Smooth muscle cell (in vitro differentiated cells): ENCODE data around the gene GNAS. TPM values are rescaled to one million over a fixed set of nuclear protein-coding genes. Genes with fewer than 3 reads are reported as not detected.

Source experiments
- DNase-seq: peaks from one replicate; lab custom pipeline; 2025; ENCODE audit not compliant: unreplicated experiment; lab: John Stamatoyannopoulos, UW
- H2AFZ ChIP-seq: fragments of 200-600 bp; sonication (generic); 2 replicates; pipeline ENCODE4 v1.6.0; 2016; ENCODE audit warnings: antibody characterized with exemption, low read depth, mild to moderate bottlenecking
- H3F3A ChIP-seq: fragments of 200-600 bp; sonication (generic); 2 replicates; pipeline ENCODE4 v1.6.0; 2017; ENCODE audit warnings: antibody characterized with exemption, low read depth
- H3K27ac ChIP-seq: fragments of 200-600 bp; sonication (generic); 2 replicates; pipeline ENCODE4 v1.5.1; 2016; ENCODE audit warnings: low read depth, mild to moderate bottlenecking
- H3K27me3 ChIP-seq: fragments of 200-600 bp; sonication (generic); 2 replicates; pipeline ENCODE4 v1.6.1; 2016; ENCODE audit warnings: low read depth, mild to moderate bottlenecking
- H3K36me3 ChIP-seq: fragments of 200-600 bp; sonication (generic); 2 replicates; pipeline ENCODE4 v1.5.1; 2016; ENCODE audit warnings: low read depth
- H3K4me1 ChIP-seq: fragments of 200-600 bp; sonication (generic); 2 replicates; pipeline ENCODE4 v1.5.1; 2016; ENCODE audit warnings: low read depth
- H3K4me2 ChIP-seq: fragments of 200-600 bp; sonication (generic); 2 replicates; pipeline ENCODE4 v1.6.0; 2016; ENCODE audit warnings: mild to moderate bottlenecking
- H3K4me3 ChIP-seq: fragments of 200-600 bp; sonication (generic); 2 replicates; pipeline ENCODE4 v1.5.1; 2016; ENCODE audit warnings: mild to moderate bottlenecking
- H3K79me2 ChIP-seq: fragments of 200-600 bp; sonication (generic); 2 replicates; pipeline ENCODE4 v1.6.0; 2016; ENCODE audit warnings: low read depth, mild to moderate bottlenecking
- H3K9ac ChIP-seq: fragments of 200-600 bp; sonication (generic); 2 replicates; pipeline ENCODE4 v1.6.0; 2016; ENCODE audit warnings: low read depth
- H3K9me3 ChIP-seq: fragments of 200-600 bp; sonication (generic); replicated peaks from 2 replicates; pipeline ENCODE4 v1.5.1; 2016; ENCODE audit warnings: low read depth
- H4K20me1 ChIP-seq: fragments of 200-600 bp; sonication (generic); 2 replicates; pipeline ENCODE4 v1.6.0; 2016; ENCODE audit warnings: low read depth
- CTCF ChIP-seq: fragments of 200-600 bp; sonication (generic); IDR thresholded peaks from 2 replicates; pipeline ENCODE4 v1.5.1; 2017; ENCODE audit warnings: borderline replicate concordance, mild to moderate bottlenecking, antibody characterized with exemption; ENCODE audit not compliant: insufficient read depth, poor library complexity, severe bottlenecking
- WGBS: methylation state at CpG from one replicate; pipeline ENCODE4 v1.1.7; 2016; ENCODE audit warnings: low lambda C conversion rate; 5-methylcytosine and 5-hydroxymethylcytosine counted together
- polyA plus RNA-seq: library from polyadenylated mRNA; unstranded; fragments of >200 nt; fragmentation: Nextera tagmentation; extraction: Ambion mirVana; gene quantifications from 2 replicates; pipeline ENCODE4 v1.2.1, GENCODE V29; 2016
- total RNA-seq: library from RNA; depleted of rRNA; stranded (reverse); fragments of >200 nt; gene quantifications from 2 replicates; pipeline ENCODE4 v1.2.3, GENCODE V29; 2014

Gene GNAS
- total and polyA plus RNA-seq, 2 experiments from 2014 or later, result 1,240 to 1,914 TPM

- peaks cover 36% of the 10 kb centered on the region for H3K27me3 ChIP-seq
Measured at GRCh38 chr20:58836616-58837204, 15.8 kb upstream of the GNAS start.

DNA sequence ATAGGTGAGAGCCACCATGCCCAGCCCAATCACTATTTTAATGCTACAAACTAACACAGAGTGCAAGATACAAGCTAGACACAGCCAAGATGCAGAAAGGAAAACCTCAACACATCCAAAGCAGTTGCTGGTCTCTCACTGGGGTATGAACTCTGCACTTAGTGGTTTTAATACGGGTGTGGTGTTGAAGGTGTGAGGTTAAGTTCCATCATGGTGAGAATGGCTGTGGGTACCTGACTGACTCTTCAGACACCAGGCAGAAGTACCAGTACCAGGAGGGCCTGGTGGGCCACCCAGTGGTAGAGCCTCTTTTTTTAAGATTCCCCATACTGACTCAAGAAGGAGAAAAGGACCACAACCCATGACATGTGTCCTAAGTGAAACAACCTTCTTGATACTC is 14.8 kb upstream of the GNAS start:
- Histone ChIP-seq H3F3A (peaks cover 4% of the 10 kb centered on the region), H2AFZ (no peak overlapping the region), H3K4me3 (no peak overlapping the region), H3K27ac (no peak overlapping the region), H3K27me3 (peaks cover 46% of the 10 kb centered on the region), H3K9ac (no peak overlapping the region), H3K4me2 (no peak overlapping the region), H3K36me3 (no peaks in the 10 kb centered on the region), H3K9me3 (no peaks in the 10 kb centered on the region), H4K20me1 (peaks cover 56% of the 10 kb centered on the region), H3K4me1 (no peaks in the 10 kb centered on the region), H3K79me2 (no peaks in the 10 kb centered on the region)
- WGBS, result 90% methylated on average over 1 of the region's 1 CpG
- TF ChIP-seq CTCF, result no peak
- no peak for DNase-seq

More at GRCh38 chr20:58836616-58837204, 15.8 kb upstream of the GNAS start:
- no peaks in the 10 kb centered on the region for H3K9me3 ChIP-seq
- WGBS, result 96% methylated on average over 10 of the region's 10 CpGs
- peaks cover 4% of the 10 kb centered on the region for H3F3A ChIP-seq
- H3K4me1 ChIP-seq, result no peaks in the 10 kb centered on the region
- no peak overlapping the region for H3K4me2 ChIP-seq
- H3K36me3 ChIP-seq, result no peaks in the 10 kb centered on the region
- no peak for DNase-seq
- TF ChIP-seq CTCF, result no peak
- no peaks in the 10 kb centered on the region for H3K79me2 ChIP-seq
- H4K20me1 ChIP-seq, result peaks cover 60% of the 10 kb centered on the region
- no peak overlapping the region for H3K4me3 ChIP-seq
- H3K9ac ChIP-seq, result no peak overlapping the region
- H2AFZ ChIP-seq, result no peak overlapping the region
- H3K27ac ChIP-seq, result no peak overlapping the region

DNA sequence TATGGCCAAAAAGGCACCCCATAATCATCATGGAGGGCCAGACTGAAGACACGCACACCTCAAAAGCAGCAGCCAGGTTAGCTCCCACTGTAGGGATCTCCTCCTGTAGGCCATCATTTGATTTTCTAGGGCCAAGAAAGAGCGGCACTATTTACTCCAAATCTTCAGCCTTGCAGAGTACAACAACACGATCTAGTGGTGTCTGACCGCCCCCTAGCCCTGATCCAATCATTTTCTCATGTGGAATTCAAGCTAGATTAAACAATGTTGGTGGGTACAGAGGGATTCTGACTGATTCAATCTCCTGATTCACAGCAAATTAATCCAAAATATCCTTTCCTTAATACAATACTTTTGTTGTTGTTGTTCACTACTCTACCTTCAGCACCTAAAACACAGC is 14.3 kb upstream of the GNAS start:
- no peak for TF ChIP-seq CTCF
- Histone ChIP-seq H3K9me3 (no peaks in the 10 kb centered on the region), H4K20me1 (peaks cover 51% of the 10 kb centered on the region), H3K4me2 (no peak overlapping the region), H3K36me3 (no peaks in the 10 kb centered on the region), H3K79me2 (no peaks in the 10 kb centered on the region), H3K27me3 (peaks cover 50% of the 10 kb centered on the region), H3K4me1 (no peaks in the 10 kb centered on the region), H3K9ac (no peak overlapping the region), H3F3A (peaks cover 4% of the 10 kb centered on the region), H2AFZ (no peak overlapping the region), H3K4me3 (no peak overlapping the region), H3K27ac (no peak overlapping the region)
- no peak for DNase-seq
- WGBS, result 88% methylated on average over 4 of the region's 4 CpGs

- Histone ChIP-seq H2AFZ (no peak overlapping the region), H3K9me3 (no peaks in the 10 kb centered on the region), H3K4me3 (peak overlapping the region; percentile 33), H3K9ac (no peak overlapping the region), H3K4me1 (no peaks in the 10 kb centered on the region), H3K4me2 (peak overlapping the region; percentile 79), H3K27me3 (peaks cover 63% of the 10 kb centered on the region), H3K27ac (no peak overlapping the region), H3K36me3 (no peaks in the 10 kb centered on the region), H3K79me2 (no peaks in the 10 kb centered on the region), H3F3A (no peaks in the 10 kb centered on the region), H4K20me1 (peaks cover 42% of the 10 kb centered on the region)
- no peak for DNase-seq
- 55% methylated on average over 25 of the region's 27 CpGs for WGBS
- peak; percentile 46 for TF ChIP-seq CTCF
Measured at GRCh38 chr20:58839474-58839874, 13.0 kb upstream of the GNAS start.
